LoVo (cell line): ENCODE results near the gene P2RY11.

Source experiments
- DNase-seq: peaks from one replicate; pipeline ENCODE4 v3.0.0-alpha.2; 2016; ENCODE audit warnings: low spot score

Gene P2RY11

GRCh38 chr19:10141479-10141878 is 30.0 kb downstream of the P2RY11 start:
- no peak for DNase-seq

DNA sequence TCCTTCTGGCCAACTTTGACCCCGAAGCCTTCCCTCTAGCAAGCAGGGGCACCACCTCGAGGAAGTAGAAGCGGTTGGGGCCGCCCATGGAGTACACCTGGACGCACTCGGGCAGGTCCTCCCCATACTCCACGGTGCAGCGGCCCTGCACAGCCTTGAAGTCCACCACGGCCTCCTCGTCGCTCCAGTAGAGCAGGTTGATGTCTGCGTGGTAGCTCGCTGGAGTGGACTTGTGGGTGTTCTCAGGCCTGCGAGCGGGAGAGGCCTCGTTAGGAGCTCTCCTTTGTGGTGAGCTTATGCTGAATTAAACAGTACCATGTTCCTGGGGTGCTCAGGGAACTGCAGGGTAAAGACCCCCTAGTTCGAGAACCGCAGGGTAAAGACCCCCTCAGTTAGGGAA is 30.5 kb downstream of the P2RY11 start:
- no peak for DNase-seq

DNA sequence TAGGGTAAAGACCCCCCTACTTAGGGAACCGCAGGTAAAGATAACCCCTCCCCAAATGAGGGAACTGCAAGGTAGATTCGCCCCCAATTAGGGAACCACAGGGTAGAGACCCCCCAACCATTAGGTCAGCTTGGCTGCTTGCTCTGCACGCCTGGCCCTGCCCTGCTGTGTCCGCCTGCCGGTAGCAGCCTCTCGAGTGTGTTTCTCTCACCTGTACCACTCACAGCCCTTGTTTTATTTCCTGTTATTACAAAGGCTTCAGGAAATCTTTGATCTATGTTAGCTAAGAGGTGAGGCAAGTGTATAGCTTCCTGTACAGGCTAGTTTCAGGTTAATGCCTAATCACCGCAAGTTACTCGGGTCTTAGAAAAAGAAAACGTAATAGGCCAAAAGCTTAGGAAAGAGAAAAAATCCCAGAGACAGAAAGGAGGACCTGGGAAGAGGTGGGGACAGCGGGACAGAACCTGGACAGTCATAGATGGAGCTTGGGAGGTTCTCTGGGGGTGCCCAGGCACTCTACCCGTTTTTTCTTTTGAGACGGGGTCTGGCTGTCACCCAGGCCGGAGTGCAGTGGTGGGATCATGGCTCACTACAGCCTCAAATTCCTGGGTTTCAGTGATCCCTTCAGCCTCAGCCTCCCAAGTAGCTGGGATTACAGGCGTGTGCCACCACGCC is 31.3 kb downstream of the P2RY11 start:
- DNase-seq = no peak

- no peak for DNase-seq
These were observed 32.2 kb downstream of the P2RY11 start for GRCh38 chr19:10143681-10144080.

GRCh38 chr19:10144361-10144760 is 32.9 kb downstream of the P2RY11 start:
- DNase-seq = no peak

GRCh38 chr19:10145031-10145430 is 33.5 kb downstream of the P2RY11 start:
- DNase-seq = no peak

GRCh38 chr19:10146142-10146541 is 34.6 kb downstream of the P2RY11 start:
- DNase-seq = no peak

DNA sequence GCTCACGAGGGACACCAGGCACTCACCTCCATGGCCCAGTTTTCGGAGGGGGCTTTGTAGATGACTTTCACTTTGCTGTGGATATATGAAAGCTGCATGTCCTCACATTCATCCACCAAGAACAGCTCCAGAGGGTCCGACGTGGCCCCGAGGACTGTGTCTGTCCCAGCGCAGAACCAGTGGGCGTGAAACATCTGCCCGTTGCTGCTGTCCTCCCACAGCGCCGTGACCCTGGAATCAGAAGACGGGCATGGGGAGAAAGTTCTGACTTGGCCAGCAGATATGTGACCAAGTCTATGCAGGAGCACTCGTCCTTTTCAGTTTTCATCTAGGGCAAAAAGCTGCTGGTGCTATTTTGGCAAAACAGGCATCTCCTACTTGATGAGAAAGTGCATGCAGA is 37.9 kb downstream of the P2RY11 start:
- DNase-seq = no peak

DNA sequence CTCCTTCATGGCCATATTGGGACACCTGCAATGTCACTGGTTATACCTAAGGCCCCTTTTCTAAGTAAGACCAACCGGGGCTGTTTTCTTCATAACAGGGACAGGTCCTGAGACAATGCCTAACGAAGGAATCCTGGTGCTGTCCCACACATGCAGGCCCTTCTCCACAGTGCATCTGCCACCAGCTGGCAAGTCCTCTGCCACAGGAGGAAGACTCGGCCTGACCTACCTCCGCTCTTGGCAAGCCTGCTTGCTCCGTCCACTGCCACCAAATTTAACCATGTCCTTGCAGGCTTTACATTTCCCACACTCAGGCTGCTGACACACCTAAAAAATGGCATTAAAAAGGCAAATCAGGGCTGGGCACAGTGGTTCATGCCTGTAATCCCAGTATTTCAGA is 40.0 kb downstream of the P2RY11 start:
- no peak for DNase-seq

DNA sequence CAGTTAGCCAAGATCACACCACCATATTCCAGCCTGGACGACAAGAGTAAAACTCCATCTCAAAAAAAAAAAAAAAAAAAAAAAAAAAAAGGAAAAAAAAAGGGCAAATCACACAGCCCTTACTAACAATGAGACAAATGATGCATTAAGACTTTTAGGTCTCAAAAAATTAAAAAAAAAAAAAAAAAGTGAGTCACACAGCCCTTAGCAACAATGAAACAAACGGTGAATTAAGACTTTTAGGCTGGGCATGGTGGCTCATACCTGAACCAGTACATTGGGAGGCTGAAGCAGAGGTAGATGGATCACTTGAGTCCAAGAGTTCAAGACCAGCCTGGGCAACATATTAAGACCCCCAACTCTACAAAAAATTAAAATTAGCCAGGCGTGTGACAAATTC is 40.6 kb downstream of the P2RY11 start:
- DNase-seq = no peak

DNA sequence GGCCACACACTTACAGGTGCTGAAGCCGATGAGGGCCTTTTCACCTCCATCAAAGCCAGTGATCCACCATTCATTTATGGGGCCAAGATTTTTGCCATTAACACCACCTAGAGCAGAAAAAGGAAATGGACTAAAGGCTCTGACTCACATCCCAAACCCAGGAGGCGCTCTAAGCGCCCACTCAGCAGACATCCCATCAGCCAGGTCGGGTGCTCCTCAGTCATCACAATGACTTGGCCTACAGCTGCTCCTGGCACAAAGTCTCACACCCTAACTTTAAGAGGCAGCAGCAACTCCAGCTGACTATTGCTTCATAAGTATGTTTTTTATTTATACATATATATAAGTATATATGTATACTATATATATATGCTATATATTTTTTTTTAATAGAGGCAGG is 44.3 kb downstream of the P2RY11 start:
- DNase-seq = no peak

DNA sequence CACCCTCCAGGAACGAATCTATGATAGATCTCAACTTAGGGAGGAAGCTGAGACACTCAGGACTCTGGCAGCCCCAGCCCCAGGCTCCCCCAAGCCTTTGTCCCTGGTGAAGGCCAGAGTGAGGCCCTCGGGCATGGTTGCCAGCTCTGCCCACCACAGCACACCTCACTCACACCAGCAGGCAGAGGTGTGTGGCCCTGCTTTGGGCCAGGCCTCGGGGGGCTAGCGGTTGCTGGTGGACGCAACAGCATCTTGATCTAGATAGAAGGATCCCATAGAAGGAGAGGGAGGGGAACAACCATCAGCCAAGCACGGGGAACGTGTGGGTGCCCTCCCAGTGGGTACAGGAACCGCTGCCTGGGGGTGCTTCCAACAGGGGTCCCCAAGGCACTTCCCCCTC is 46.6 kb downstream of the P2RY11 start:
- no peak for DNase-seq

DNA sequence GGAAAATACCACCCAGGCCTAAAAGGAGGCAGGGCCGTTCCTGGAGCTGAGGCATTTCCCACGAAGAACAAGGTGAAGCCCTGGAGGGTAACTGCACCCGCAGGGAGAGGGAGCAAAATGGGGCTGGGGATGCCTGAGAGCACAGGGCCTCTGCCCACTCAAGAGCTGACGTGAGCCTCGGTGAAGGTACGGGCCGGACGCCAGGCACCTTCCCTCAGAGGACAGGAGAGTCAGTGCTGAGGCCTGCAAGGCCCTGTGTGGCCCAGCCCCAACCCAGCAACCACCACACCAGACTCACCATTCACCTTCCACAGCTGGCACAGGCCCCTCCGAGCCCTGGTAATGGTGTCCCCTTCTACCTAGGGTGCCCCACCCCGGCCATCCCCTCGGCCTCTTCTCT is 47.0 kb downstream of the P2RY11 start:
- no peak for DNase-seq

- no peak for DNase-seq
These were observed 48.1 kb downstream of the P2RY11 start for GRCh38 chr19:10159610-10160009.

DNA sequence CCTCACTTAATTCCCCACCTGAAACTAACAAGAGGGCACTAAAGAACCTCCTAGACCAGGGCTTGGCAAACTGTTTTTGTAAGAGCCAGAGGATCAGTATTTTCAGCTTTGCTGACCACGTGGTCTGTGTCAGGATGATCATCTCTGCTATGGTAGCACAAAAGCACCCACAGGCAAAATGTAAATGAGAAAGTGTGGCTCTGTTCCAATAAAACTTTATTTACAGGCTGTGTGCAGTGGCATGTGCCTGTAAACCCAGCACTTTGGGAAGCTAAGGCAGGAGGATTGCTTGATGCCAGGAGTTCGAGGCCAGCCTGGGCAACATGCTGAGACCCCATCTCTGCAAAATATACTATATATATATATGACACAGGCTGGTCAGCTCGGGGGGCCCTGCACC is 52.0 kb downstream of the P2RY11 start:
- no peak for DNase-seq
